Measurements from ENCODE around the gene CUX1. TPM values are rescaled to one million over a fixed set of nuclear protein-coding genes. Genes with fewer than 3 reads are reported as not detected.

The CUX1 gene
- total RNA-seq, 2 donors from 2014 or later = 24.7 to 26.2 TPM

- Mint-ChIP-seq H3K36me3 (ENCODE audit: insufficient read depth in 2 of 2) (peaks cover 0 to 3% of the 10 kb centered on the region in 2 donors), H3K4me1 (ENCODE audit: low read depth) (no peaks in the 10 kb centered on the region), H3K4me3 (no peak overlapping the region), H3K27me3 (ENCODE audit: low read depth) (no peaks in the 10 kb centered on the region), H3K9me3 (peaks cover 0 to under 1% of the 10 kb centered on the region in 2 donors), H3K27ac (no peak overlapping the region)
- ATAC-seq (replicated peaks in 1 of 2) = no peak
- no peak for DNase-seq
Measured at GRCh38 chr7:102094316-102094650, 276.9 kb downstream of the CUX1 start.

GRCh38 chr7:102095321-102096011 lies 278.0 kb downstream of the CUX1 start:
- H3K27me3 Mint-ChIP-seq (ENCODE audit: low read depth) = no peaks in the 10 kb centered on the region
- DNase-seq (no peak), ATAC-seq (replicated peaks in 1 of 2) (no peak)
- no peaks in the 10 kb centered on the region for H3K36me3 Mint-ChIP-seq (ENCODE audit: insufficient read depth in 2 of 2)
- H3K4me1 Mint-ChIP-seq (ENCODE audit: low read depth) = no peaks in the 10 kb centered on the region
- H3K27ac Mint-ChIP-seq = no peak overlapping the region
- H3K9me3 Mint-ChIP-seq = no peaks in the 10 kb centered on the region
- H3K4me3 Mint-ChIP-seq = no peak overlapping the region

GRCh38 chr7:102096012-102096332 lies 278.5 kb downstream of the CUX1 start:
- no peaks in the 10 kb centered on the region for H3K9me3 Mint-ChIP-seq
- H3K36me3 Mint-ChIP-seq (ENCODE audit: insufficient read depth in 2 of 2) = no peaks in the 10 kb centered on the region
- no peak for ATAC-seq (replicated peaks in 1 of 2)

GRCh38 chr7:102096706-102097427 lies 279.4 kb downstream of the CUX1 start:
- Mint-ChIP-seq H3K4me3 (no peak overlapping the region), H3K4me1 (ENCODE audit: low read depth) (no peaks in the 10 kb centered on the region), H3K27me3 (ENCODE audit: low read depth) (no peaks in the 10 kb centered on the region), H3K27ac (no peak overlapping the region), H3K9me3 (no peaks in the 10 kb centered on the region), H3K36me3 (ENCODE audit: insufficient read depth in 2 of 2) (no peaks in the 10 kb centered on the region)
- no peak for ATAC-seq (replicated peaks in 1 of 2)
- DNase-seq = no peak

More at GRCh38 chr7:102096012-102096332, 278.5 kb downstream of the CUX1 start:
- DNase-seq = no peak
- Mint-ChIP-seq H3K27me3 (ENCODE audit: low read depth) (no peaks in the 10 kb centered on the region), H3K27ac (no peak overlapping the region), H3K4me1 (ENCODE audit: low read depth) (no peaks in the 10 kb centered on the region), H3K4me3 (no peak overlapping the region)

DNA sequence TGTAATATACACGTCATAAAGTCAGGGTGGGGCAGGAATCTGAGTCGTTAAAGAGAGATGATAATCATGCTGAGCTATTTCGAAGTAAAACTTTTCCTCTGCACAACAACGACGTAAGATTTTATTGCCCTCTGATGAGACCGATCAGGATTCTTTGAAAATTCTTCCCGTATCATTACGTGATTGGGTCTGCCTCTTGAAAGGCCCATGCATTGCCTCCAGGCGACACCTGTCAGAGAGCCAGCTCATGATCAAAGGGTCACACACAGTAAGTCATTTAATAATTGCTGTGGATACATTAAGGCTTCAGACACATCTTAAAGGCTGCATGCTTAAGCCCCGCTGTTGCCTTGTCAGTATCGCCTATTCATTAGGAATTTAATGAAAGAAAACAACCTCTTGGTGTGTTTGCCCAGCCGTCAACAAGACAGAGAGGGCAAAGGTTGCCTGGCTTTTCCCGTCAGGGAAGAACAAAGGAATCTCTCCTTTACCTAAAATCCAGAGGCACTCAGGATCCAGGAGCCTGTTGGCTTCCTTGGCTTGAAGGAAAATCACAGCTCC lies 280.3 kb downstream of the CUX1 start:
- Mint-ChIP-seq H3K4me3 (no peak overlapping the region), H3K36me3 (ENCODE audit: insufficient read depth in 2 of 2) (no peaks in the 10 kb centered on the region), H3K4me1 (ENCODE audit: low read depth) (no peaks in the 10 kb centered on the region), H3K9me3 (no peaks in the 10 kb centered on the region), H3K27ac (no peak overlapping the region), H3K27me3 (ENCODE audit: low read depth) (no peaks in the 10 kb centered on the region)
- ATAC-seq (replicated peaks in 1 of 2) (no peak), DNase-seq (no peak)

GRCh38 chr7:102098986-102099385 lies 281.6 kb downstream of the CUX1 start:
- H3K4me1 Mint-ChIP-seq (ENCODE audit: low read depth) = no peaks in the 10 kb centered on the region
- H3K27ac Mint-ChIP-seq = no peak overlapping the region
- ATAC-seq (replicated peaks in 1 of 2) (no peak), DNase-seq (no peak)
- no peak overlapping the region for H3K4me3 Mint-ChIP-seq
- H3K36me3 Mint-ChIP-seq (ENCODE audit: insufficient read depth in 2 of 2) = no peaks in the 10 kb centered on the region
- no peaks in the 10 kb centered on the region for H3K9me3 Mint-ChIP-seq
- H3K27me3 Mint-ChIP-seq (ENCODE audit: low read depth) = no peaks in the 10 kb centered on the region

- Mint-ChIP-seq H3K9me3 (no peaks in the 10 kb centered on the region), H3K4me1 (ENCODE audit: low read depth) (no peaks in the 10 kb centered on the region), H3K27ac (no peak overlapping the region), H3K36me3 (ENCODE audit: insufficient read depth in 2 of 2) (no peaks in the 10 kb centered on the region), H3K27me3 (ENCODE audit: low read depth) (no peaks in the 10 kb centered on the region), H3K4me3 (no peak overlapping the region)
- no peak for ATAC-seq (replicated peaks in 1 of 2)
- no peak for DNase-seq
Measured at GRCh38 chr7:102099474-102099873, 282.0 kb downstream of the CUX1 start.

GRCh38 chr7:102101111-102101551 lies 283.7 kb downstream of the CUX1 start:
- H3K4me1 Mint-ChIP-seq (ENCODE audit: low read depth) = no peaks in the 10 kb centered on the region
- no peak for DNase-seq
- H3K27me3 Mint-ChIP-seq (ENCODE audit: low read depth) = no peaks in the 10 kb centered on the region
- no peaks in the 10 kb centered on the region for H3K9me3 Mint-ChIP-seq
- H3K36me3 Mint-ChIP-seq (ENCODE audit: insufficient read depth in 2 of 2) = peaks cover 0 to 3% of the 10 kb centered on the region in 2 donors
- H3K4me3 Mint-ChIP-seq = no peak overlapping the region
- ATAC-seq (replicated peaks in 1 of 2) = no peak
- H3K27ac Mint-ChIP-seq = no peak overlapping the region

DNA sequence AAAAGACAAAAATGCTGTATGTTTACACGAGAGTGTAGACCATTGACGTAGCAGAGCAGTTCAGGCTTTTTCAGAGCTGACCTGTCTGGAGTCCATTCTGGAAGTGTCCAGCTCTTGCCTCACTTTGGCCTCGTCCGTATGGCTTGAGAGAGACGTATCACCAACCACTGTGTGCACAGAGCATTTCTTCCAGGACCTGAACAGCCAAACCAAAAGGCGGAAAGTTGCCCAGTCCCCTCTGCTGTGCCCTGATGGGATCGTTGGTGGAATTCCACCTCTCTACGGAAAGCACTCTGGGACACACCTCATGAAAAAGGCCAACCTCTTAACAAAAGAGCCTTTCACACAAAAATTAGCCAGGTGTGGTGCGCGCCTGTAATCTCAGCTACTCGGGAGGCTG lies 284.5 kb downstream of the CUX1 start:
- H3K27me3 Mint-ChIP-seq (ENCODE audit: low read depth) = no peaks in the 10 kb centered on the region
- no peak overlapping the region for H3K27ac Mint-ChIP-seq
- no peak for ATAC-seq (replicated peaks in 1 of 2)

GRCh38 chr7:102103027-102103372 lies 285.6 kb downstream of the CUX1 start:
- Mint-ChIP-seq H3K4me1 (ENCODE audit: low read depth) (no peaks in the 10 kb centered on the region), H3K4me3 (no peak overlapping the region), H3K36me3 (ENCODE audit: insufficient read depth in 2 of 2) (peaks cover 0 to 3% of the 10 kb centered on the region in 2 donors), H3K9me3 (no peaks in the 10 kb centered on the region), H3K27ac (no peak overlapping the region), H3K27me3 (ENCODE audit: low read depth) (no peaks in the 10 kb centered on the region)
- no peak for DNase-seq
- ATAC-seq (replicated peaks in 1 of 2) = no peak

More for the DNA sequence above, 284.5 kb downstream of the CUX1 start:
- no peaks in the 10 kb centered on the region for H3K9me3 Mint-ChIP-seq
- no peak overlapping the region for H3K4me3 Mint-ChIP-seq
- DNase-seq = no peak
- H3K4me1 Mint-ChIP-seq (ENCODE audit: low read depth) = no peaks in the 10 kb centered on the region
- peaks cover 0 to 3% of the 10 kb centered on the region in 2 donors for H3K36me3 Mint-ChIP-seq (ENCODE audit: insufficient read depth in 2 of 2)

DNA sequence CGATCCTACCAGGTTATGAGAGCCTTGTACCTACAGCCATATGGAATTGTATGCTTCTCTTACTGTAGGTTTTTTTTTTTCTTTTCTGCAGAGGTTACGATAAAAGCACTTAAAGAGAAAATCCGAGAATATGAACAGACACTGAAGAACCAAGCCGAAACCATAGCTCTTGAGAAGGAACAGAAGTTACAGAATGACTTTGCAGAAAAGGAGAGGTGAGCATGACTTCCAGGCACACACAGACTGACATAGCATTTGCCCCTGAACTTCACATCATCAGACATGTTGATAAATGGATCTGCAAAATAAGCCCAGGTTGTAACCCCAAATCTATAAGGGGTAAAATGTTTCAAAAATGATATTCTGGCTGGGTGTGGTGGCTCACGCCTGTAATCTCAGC lies 286.8 kb downstream of the CUX1 start:
- ATAC-seq (replicated peaks in 1 of 2) (no peak), DNase-seq (no peak)
- Mint-ChIP-seq H3K4me3 (no peak overlapping the region), H3K36me3 (ENCODE audit: insufficient read depth in 2 of 2) (peaks cover 0 to 3% of the 10 kb centered on the region in 2 donors), H3K27ac (no peak overlapping the region), H3K27me3 (ENCODE audit: low read depth) (no peaks in the 10 kb centered on the region), H3K4me1 (ENCODE audit: low read depth) (no peaks in the 10 kb centered on the region), H3K9me3 (no peaks in the 10 kb centered on the region)

GRCh38 chr7:102106625-102107024 lies 289.2 kb downstream of the CUX1 start:
- no peak overlapping the region for H3K4me3 Mint-ChIP-seq
- no peak for DNase-seq
- H3K27me3 Mint-ChIP-seq (ENCODE audit: low read depth) = no peaks in the 10 kb centered on the region
- H3K36me3 Mint-ChIP-seq (ENCODE audit: insufficient read depth in 2 of 2) = peaks cover 0 to 3% of the 10 kb centered on the region in 2 donors
- H3K9me3 Mint-ChIP-seq = no peaks in the 10 kb centered on the region
- no peaks in the 10 kb centered on the region for H3K4me1 Mint-ChIP-seq (ENCODE audit: low read depth)
- H3K27ac Mint-ChIP-seq = no peak overlapping the region
- ATAC-seq (replicated peaks in 1 of 2) = no peak

DNA sequence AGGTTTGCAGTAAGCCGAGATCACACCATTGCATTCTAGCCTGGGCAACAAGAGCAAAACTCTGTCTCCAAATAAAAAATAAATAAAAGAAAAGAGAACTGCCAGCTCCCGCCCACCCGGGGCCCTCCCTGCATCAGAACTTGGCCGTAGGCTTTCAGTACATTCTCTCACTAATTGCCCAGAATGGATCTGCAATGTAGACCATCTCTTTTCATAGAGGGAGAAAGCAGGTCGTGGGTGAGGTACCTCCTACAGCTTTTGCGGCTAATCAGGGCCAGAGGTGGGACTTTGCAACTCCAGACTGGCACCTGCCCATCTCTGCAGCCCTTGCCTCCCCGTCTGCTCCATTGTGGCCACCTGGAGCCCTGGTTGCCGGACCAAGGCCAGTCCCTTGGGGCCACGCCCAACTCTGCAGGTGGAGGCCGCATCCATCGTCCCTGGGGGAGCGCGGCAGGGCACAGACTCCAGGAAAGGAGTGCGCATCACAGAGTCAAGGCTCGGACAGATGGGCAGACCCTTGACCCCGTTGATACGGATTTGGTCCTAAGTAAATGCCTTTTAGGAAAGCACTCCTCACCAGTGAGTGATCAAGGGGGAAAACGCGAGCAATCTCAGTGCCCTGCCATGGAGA lies 290.2 kb downstream of the CUX1 start:
- H3K27ac Mint-ChIP-seq = no peak overlapping the region
- H3K27me3 Mint-ChIP-seq (ENCODE audit: low read depth) = no peaks in the 10 kb centered on the region
- H3K4me1 Mint-ChIP-seq (ENCODE audit: low read depth) = no peaks in the 10 kb centered on the region
- H3K9me3 Mint-ChIP-seq = no peaks in the 10 kb centered on the region
- no peak overlapping the region for H3K4me3 Mint-ChIP-seq
- DNase-seq (no peak), ATAC-seq (replicated peaks in 1 of 2) (no peak)
- peaks cover 0 to 3% of the 10 kb centered on the region in 2 donors for H3K36me3 Mint-ChIP-seq (ENCODE audit: insufficient read depth in 2 of 2)
